ENCODE results near the gene RTN1. TPM values are rescaled to one million over a fixed set of nuclear protein-coding genes. Genes with fewer than 3 reads are reported as not detected.

RTN1 gene
- total RNA-seq, 2 donors from 2014 or later: 0.84 to 4.7 TPM

DNA sequence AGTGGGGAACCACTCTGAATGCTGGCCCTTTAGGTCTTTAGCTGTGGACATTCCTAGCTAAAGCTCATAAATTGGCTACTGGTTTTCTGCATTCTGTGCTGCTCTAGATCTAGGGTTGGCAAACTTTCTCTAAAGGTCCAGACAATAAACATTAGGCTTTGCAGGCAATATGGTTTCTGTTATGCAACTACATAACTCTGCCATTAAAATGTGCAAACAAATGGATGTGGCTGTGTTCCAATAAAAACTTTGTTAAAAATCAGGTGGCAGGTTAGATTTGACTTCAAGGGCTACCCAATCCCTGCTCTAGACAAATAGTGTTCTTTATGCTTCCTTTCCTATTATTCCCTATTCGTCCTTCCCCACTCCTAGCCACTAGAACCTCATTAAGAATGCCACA lies 42.6 kb upstream of the RTN1 start:
- H3K9ac ChIP-seq (ENCODE audit: low read depth in 2 of 2, low read length in 2 of 2): no peak overlapping the region
- intact Hi-C loops (cut with DNase I): no loop called here
- TF ChIP-seq, protein P1, sequence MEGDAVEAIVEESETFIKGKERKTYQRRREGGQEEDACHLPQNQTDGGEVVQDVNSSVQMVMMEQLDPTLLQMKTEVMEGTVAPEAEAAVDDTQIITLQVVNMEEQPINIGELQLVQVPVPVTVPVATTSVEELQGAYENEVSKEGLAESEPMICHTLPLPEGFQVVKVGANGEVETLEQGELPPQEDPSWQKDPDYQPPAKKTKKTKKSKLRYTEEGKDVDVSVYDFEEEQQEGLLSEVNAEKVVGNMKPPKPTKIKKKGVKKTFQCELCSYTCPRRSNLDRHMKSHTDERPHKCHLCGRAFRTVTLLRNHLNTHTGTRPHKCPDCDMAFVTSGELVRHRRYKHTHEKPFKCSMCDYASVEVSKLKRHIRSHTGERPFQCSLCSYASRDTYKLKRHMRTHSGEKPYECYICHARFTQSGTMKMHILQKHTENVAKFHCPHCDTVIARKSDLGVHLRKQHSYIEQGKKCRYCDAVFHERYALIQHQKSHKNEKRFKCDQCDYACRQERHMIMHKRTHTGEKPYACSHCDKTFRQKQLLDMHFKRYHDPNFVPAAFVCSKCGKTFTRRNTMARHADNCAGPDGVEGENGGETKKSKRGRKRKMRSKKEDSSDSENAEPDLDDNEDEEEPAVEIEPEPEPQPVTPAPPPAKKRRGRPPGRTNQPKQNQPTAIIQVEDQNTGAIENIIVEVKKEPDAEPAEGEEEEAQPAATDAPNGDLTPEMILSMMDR (IDR thresholded peaks at IDR 0.05): no peak
- no peaks in the 10 kb centered on the region for H3K36me3 ChIP-seq
- H3K27ac ChIP-seq: no peak overlapping the region
- DNase-seq: no peak
- H3K9me3 ChIP-seq: no peaks in the 10 kb centered on the region
- no peaks in the 10 kb centered on the region for H3K4me1 ChIP-seq
- no peak overlapping the region for H3K4me3 ChIP-seq
- H3K27me3 ChIP-seq: no peaks in the 10 kb centered on the region

DNA sequence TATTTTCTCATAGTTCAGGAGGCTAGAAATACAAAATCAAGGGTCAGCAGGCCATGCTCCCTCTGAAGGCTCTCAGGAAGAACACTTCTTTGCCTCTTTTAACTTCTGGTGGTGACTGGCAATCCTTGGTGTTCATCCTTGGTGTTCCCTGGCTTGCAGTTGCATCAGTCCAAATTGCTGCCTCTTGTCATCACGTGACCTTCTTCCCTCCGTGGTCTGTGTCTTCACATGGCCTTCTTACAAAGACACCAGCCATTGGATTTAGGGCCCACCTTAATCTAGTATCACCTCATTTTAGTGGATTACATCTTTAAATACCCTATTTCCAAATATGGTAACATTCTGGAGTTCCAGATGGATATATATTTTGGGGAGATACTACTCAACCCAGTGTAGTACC lies 41.9 kb upstream of the RTN1 start:
- no peaks in the 10 kb centered on the region for H3K9me3 ChIP-seq
- intact Hi-C loops (cut with DNase I): no loop called here
- no peaks in the 10 kb centered on the region for H3K4me1 ChIP-seq
- no peak overlapping the region for H3K9ac ChIP-seq (ENCODE audit: low read depth in 2 of 2, low read length in 2 of 2)
- TF ChIP-seq, protein P1 (IDR thresholded peaks at IDR 0.05): no peak
- H3K27me3 ChIP-seq: no peaks in the 10 kb centered on the region
- H3K36me3 ChIP-seq: no peaks in the 10 kb centered on the region
- H3K27ac ChIP-seq: no peak overlapping the region
- no peak overlapping the region for H3K4me3 ChIP-seq
- DNase-seq: no peak

DNA sequence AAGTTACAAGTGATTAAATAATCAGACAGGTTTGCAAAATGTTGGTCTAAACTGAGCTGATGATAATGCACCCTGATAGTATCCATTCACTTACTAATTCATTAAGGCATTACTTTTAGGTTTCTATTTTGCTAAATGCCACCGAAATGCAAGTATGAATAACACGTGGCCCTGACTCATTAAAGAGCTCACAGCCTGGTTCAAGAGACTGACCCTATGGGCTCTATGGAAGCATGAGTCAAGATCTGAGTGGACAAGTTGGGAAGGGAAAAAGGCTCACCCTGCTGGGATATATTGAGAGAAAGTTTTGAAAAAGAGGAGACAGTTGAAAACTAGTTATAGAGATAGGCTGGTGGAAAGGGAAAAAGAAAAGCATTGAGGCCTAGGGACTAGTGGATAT lies 34.6 kb upstream of the RTN1 start:
- Histone ChIP-seq H3K27ac (no peak overlapping the region), H3K27me3 (no peaks in the 10 kb centered on the region), H3K4me3 (no peak overlapping the region), H3K4me1 (no peaks in the 10 kb centered on the region), H3K36me3 (no peaks in the 10 kb centered on the region), H3K9me3 (no peaks in the 10 kb centered on the region), H3K9ac (ENCODE audit: low read depth in 2 of 2, low read length in 2 of 2) (no peak overlapping the region)
- DNase-seq: no peak
- TF ChIP-seq, protein P1 (IDR thresholded peaks at IDR 0.05): no peak
- intact Hi-C loops (cut with DNase I): no loop called here

DNA sequence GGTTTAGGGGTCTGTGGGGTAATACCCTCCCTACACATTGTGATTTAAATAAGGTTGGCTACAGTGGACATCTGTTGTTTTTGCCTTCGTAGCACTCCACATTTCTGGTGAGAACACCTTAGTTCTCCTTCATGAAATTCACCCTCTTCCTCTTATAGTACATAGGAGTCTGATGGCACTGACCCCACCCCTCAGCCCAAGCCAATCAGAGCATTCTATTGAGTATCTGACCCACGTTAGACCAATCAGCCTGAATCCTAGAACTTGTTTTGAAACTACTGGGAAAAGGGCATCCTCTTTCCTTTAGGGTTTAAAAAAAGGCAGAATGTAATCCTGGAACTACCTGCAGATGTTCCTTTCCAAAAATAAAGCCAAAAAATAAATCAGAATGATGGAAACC lies 33.6 kb upstream of the RTN1 start:
- DNase-seq: no peak
- no peaks in the 10 kb centered on the region for H3K27me3 ChIP-seq
- H3K36me3 ChIP-seq: no peaks in the 10 kb centered on the region
- no peaks in the 10 kb centered on the region for H3K4me1 ChIP-seq
- TF ChIP-seq, protein P1 (IDR thresholded peaks at IDR 0.05): no peak
- H3K9me3 ChIP-seq: no peaks in the 10 kb centered on the region
- no peak overlapping the region for H3K9ac ChIP-seq (ENCODE audit: low read depth in 2 of 2, low read length in 2 of 2)
- no peak overlapping the region for H3K27ac ChIP-seq
- H3K4me3 ChIP-seq: no peak overlapping the region
- intact Hi-C loops (cut with DNase I): no loop called here

DNA sequence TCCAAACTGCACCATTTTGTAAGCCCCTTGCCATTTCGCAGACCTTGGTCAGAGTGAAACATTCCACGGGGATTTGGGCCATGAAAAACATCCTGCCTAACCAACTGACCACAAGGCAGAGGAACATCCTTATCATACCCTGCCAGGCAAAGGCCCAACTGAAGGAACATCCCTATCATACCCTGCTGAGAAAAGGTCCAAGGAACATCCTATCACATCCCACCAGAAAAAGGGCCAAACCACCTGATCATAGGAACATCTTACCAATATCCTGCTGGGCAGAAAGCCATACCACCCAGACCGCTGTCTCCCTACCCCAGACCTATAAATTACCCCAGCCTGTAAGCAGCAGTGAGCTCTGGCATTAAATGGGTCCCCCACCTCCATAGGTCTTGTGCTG lies 30.0 kb upstream of the RTN1 start:
- no peak overlapping the region for H3K9ac ChIP-seq (ENCODE audit: low read depth in 2 of 2, low read length in 2 of 2)
- H3K4me3 ChIP-seq: no peak overlapping the region
- intact Hi-C loops (cut with DNase I): no loop called here
- no peak for DNase-seq
- no peaks in the 10 kb centered on the region for H3K27me3 ChIP-seq
- H3K36me3 ChIP-seq: no peaks in the 10 kb centered on the region
- TF ChIP-seq, protein P1 (IDR thresholded peaks at IDR 0.05): no peak
- no peak overlapping the region for H3K27ac ChIP-seq
- no peaks in the 10 kb centered on the region for H3K9me3 ChIP-seq
- no peaks in the 10 kb centered on the region for H3K4me1 ChIP-seq
